Measurements from ENCODE around the gene EFHC1.

EFHC1 gene

GRCh38 chr6:52508261-52508739, 88.2 kb downstream of the EFHC1 start:
- no peak for TF ChIP-seq CTCF (IDR thresholded peaks at IDR 0.05; ENCODE audit: low read depth, low read length)
- DNase-seq (ENCODE audit: extremely low read depth, low read depth), result no peak

GRCh38 chr6:52509281-52510212, 89.4 kb downstream of the EFHC1 start:
- TF ChIP-seq CTCF (IDR thresholded peaks at IDR 0.05; ENCODE audit: low read depth, low read length), result no peak
- DNase-seq (ENCODE audit: extremely low read depth, low read depth), result no peak

- no peak for TF ChIP-seq CTCF (IDR thresholded peaks at IDR 0.05; ENCODE audit: low read depth, low read length)
- DNase-seq (ENCODE audit: extremely low read depth, low read depth), result no peak
Measured at GRCh38 chr6:52510213-52510562, 90.0 kb downstream of the EFHC1 start.

GRCh38 chr6:52511163-52511562, 91.0 kb downstream of the EFHC1 start:
- no peak for DNase-seq (ENCODE audit: extremely low read depth, low read depth)
- TF ChIP-seq CTCF (IDR thresholded peaks at IDR 0.05; ENCODE audit: low read depth, low read length), result no peak

- no peak for DNase-seq (ENCODE audit: extremely low read depth, low read depth)
- TF ChIP-seq CTCF (IDR thresholded peaks at IDR 0.05; ENCODE audit: low read depth, low read length), result no peak
Measured at GRCh38 chr6:52511572-52512151, 91.5 kb downstream of the EFHC1 start.

- no peak for TF ChIP-seq CTCF (IDR thresholded peaks at IDR 0.05; ENCODE audit: low read depth, low read length)
- DNase-seq (ENCODE audit: extremely low read depth, low read depth), result no peak
Measured at GRCh38 chr6:52512199-52512598, 92.1 kb downstream of the EFHC1 start.

- TF ChIP-seq CTCF (IDR thresholded peaks at IDR 0.05; ENCODE audit: low read depth, low read length), result no peak
- no peak for DNase-seq (ENCODE audit: extremely low read depth, low read depth)
Measured at GRCh38 chr6:52513464-52513863, 93.3 kb downstream of the EFHC1 start.
